Neural cell (in vitro differentiated cells): ENCODE measurements around the gene TRIM46. TPM values are rescaled to one million over a fixed set of nuclear protein-coding genes. Genes with fewer than 3 reads are reported as not detected.

Experiments used
- H2AFZ ChIP-seq: fragments of 200-600, 300-800 bp; sonication (generic), shearing (Covaris generic); 2 replicates; pipeline ENCODE4 v1.6.0; 2014; ENCODE audit warnings: low read depth, mild to moderate bottlenecking, antibody characterized with exemption, low read length, moderate library complexity
- H3F3A ChIP-seq: fragments of 200-600 bp; shearing (Covaris generic); 2 replicates; pipeline ENCODE4 v1.6.1; 2016; ENCODE audit warnings: mild to moderate bottlenecking, moderate library complexity, mixed read lengths, antibody characterized with exemption, low read length; ENCODE audit not compliant: insufficient read depth, poor library complexity, severe bottlenecking
- H3K27ac ChIP-seq: fragments of 200-600, 300-800 bp; sonication (generic), shearing (Covaris generic); 2 replicates; pipeline ENCODE4 v1.5.1; 2014; ENCODE audit warnings: mild to moderate bottlenecking, low read length, moderate library complexity
- H3K27me3 ChIP-seq: fragments of 300-800, 200-600 bp; sonication (generic), shearing (Covaris generic); 2 replicates; pipeline ENCODE4 v1.6.0; 2014; ENCODE audit warnings: mild to moderate bottlenecking, low read depth, low read length, moderate library complexity; ENCODE audit not compliant: insufficient read depth
- H3K36me3 ChIP-seq: fragments of 300-800, 200-600 bp; sonication (generic), shearing (Covaris generic); 2 replicates; pipeline ENCODE4 v1.5.1; 2014; ENCODE audit warnings: mild to moderate bottlenecking, antibody characterized with exemption, low read length, moderate library complexity; ENCODE audit not compliant: insufficient read depth
- H3K4me2 ChIP-seq: fragments of 300-800, 200-600 bp; sonication (generic), shearing (Covaris generic); 2 replicates; pipeline ENCODE4 v1.6.0; 2014; ENCODE audit warnings: mild to moderate bottlenecking, low read length
- H3K4me3 ChIP-seq: fragments of 300-800, 200-600 bp; sonication (generic), shearing (Covaris generic); 2 replicates; pipeline ENCODE4 v1.5.1; 2014; ENCODE audit warnings: mild to moderate bottlenecking, low read length, moderate library complexity
- H3K79me2 ChIP-seq: fragments of 200-600 bp; shearing (Covaris generic); replicated peaks from 2 replicates; pipeline ENCODE4 v1.6.0; 2014; ENCODE audit warnings: mild to moderate bottlenecking, low read length, moderate library complexity; ENCODE audit not compliant: insufficient read depth
- H3K9ac ChIP-seq: fragments of 300-800, 200-600 bp; sonication (generic), shearing (Covaris generic); 2 replicates; pipeline ENCODE4 v1.6.1; 2016; ENCODE audit warnings: mild to moderate bottlenecking, low read length, mixed read lengths
- H3K9me2 ChIP-seq: fragments of 200-600 bp; shearing (Covaris generic); 2 replicates; pipeline ENCODE4 v1.6.1; 2016; ENCODE audit warnings: mild to moderate bottlenecking, low read length, mixed read lengths; ENCODE audit not compliant: insufficient read depth
- H3K9me3 ChIP-seq: fragments of 200-600, 300-800 bp; sonication (generic), shearing (Covaris generic); 2 replicates; pipeline ENCODE4 v1.6.1; 2016; ENCODE audit warnings: mild to moderate bottlenecking, mixed run types, low read length, moderate library complexity, mixed read lengths
- H4K20me1 ChIP-seq: fragments of 200-600 bp; shearing (Covaris generic); 2 replicates; pipeline ENCODE4 v1.6.1; 2016; ENCODE audit warnings: mild to moderate bottlenecking, mixed run types; ENCODE audit not compliant: insufficient read depth
- CTCF ChIP-seq: fragments of 450-650 bp; IDR thresholded peaks from 2 replicates; pipeline ENCODE4 v1.5.1; 2014; ENCODE audit warnings: antibody characterized with exemption, mild to moderate bottlenecking, moderate library complexity; ENCODE audit not compliant: poor library complexity, severe bottlenecking
- EP300 ChIP-seq: fragments of 450-650 bp; conservative IDR thresholded peaks from 2 replicates; pipeline ENCODE4 v1.6.1; 2014; ENCODE audit warnings: antibody characterized with exemption, mild to moderate bottlenecking, moderate library complexity; ENCODE audit not compliant: poor library complexity, severe bottlenecking
- EZH2 ChIP-seq: fragments of 200-600, 300-800 bp; shearing (Covaris generic), sonication (generic); IDR thresholded peaks from 2 replicates; pipeline ENCODE4 v1.6.1; 2014; ENCODE audit warnings: antibody characterized with exemption, low read length, borderline replicate concordance, mild to moderate bottlenecking; ENCODE audit not compliant: insufficient read depth, poor library complexity, severe bottlenecking
- MXI1 ChIP-seq: fragments of 450-650 bp; conservative IDR thresholded peaks from 2 replicates; pipeline ENCODE4 v1.6.1; 2014; ENCODE audit warnings: antibody characterized with exemption, mild to moderate bottlenecking; ENCODE audit not compliant: poor library complexity, severe bottlenecking
- POLR2AphosphoS5 ChIP-seq: IDR thresholded peaks from 2 replicates; pipeline ENCODE4 v1.6.1; 2012
- RAD21 ChIP-seq: fragments of 450-650 bp; conservative IDR thresholded peaks from 2 replicates; pipeline ENCODE4 v1.6.1; 2014; ENCODE audit warnings: antibody characterized with exemption, mild to moderate bottlenecking, moderate library complexity
- REST ChIP-seq: IDR thresholded peaks from 2 replicates; pipeline ENCODE4 v1.6.1; 2012; ENCODE audit warnings: borderline replicate concordance
- SMC3 ChIP-seq: fragments of 450-650 bp; conservative IDR thresholded peaks from 2 replicates; pipeline ENCODE4 v1.6.1; 2014; ENCODE audit warnings: antibody characterized with exemption, mild to moderate bottlenecking, moderate library complexity; ENCODE audit not compliant: poor library complexity
- TAF1 ChIP-seq: IDR thresholded peaks from 2 replicates; pipeline ENCODE4 v1.6.1; 2012; ENCODE audit warnings: low read depth
- polyA plus RNA-seq: library from polyadenylated mRNA; depleted of rRNA; stranded (reverse); fragments of >200 nt; gene quantifications from 2 replicates; pipeline ENCODE4 v1.2.3, GENCODE V29; 2014

Gene TRIM46
- polyA plus RNA-seq, 1 donor from 2014 or later: 31.5 TPM

- H3K4me3 ChIP-seq: peak overlapping the region; percentile 93
- H3K36me3 ChIP-seq: peaks cover 3% of the 10 kb centered on the region
- H4K20me1 ChIP-seq: no peaks in the 10 kb centered on the region
- peak overlapping the region; percentile 99 for H3K27ac ChIP-seq
- peaks cover 36% of the 10 kb centered on the region for H3K79me2 ChIP-seq
- H3K4me2 ChIP-seq: peak overlapping the region; percentile 63
- H3K27me3 ChIP-seq: no peaks in the 10 kb centered on the region
- peak overlapping the region; percentile 100 for H3K9ac ChIP-seq
- no peaks in the 10 kb centered on the region for H3K9me3 ChIP-seq
- peak overlapping the region; percentile 85 for H2AFZ ChIP-seq
- peaks cover 5% of the 10 kb centered on the region for H3F3A ChIP-seq
- TF ChIP-seq SMC3: no peak
- no peak for TF ChIP-seq TAF1
- H3K9me2 ChIP-seq: no peaks in the 10 kb centered on the region
Observed at GRCh38 chr1:155171836-155172731, 1.6 kb upstream of the TRIM46 start.

- peak; percentile 68 for TF ChIP-seq RAD21
- TF ChIP-seq EZH2: no peak
- peak; percentile 91 for TF ChIP-seq POLR2AphosphoS5
- peak; percentile 27 for TF ChIP-seq MXI1
- peak; percentile 89 for TF ChIP-seq TAF1
- peak; percentile 65 for TF ChIP-seq SMC3
- peak; percentile 99 for TF ChIP-seq CTCF
- TF ChIP-seq EP300: peak; percentile 14
- TF ChIP-seq REST: peak; percentile 85
- peak within 1 kb of the TSS; percentile 91 for H3K4me2 ChIP-seq
- peak within 1 kb of the TSS; percentile 100 for H3K9ac ChIP-seq
- peaks cover 5% of the 10 kb centered on the region for H3F3A ChIP-seq
- H2AFZ ChIP-seq: peak within 1 kb of the TSS; percentile 85
- peaks cover 37% of the 10 kb centered on the region for H3K79me2 ChIP-seq
- peak within 1 kb of the TSS; percentile 99 for H3K27ac ChIP-seq
- peaks cover 12% of the 10 kb centered on the region for H3K36me3 ChIP-seq
- no peaks in the 10 kb centered on the region for H4K20me1 ChIP-seq
- no peaks in the 10 kb centered on the region for H3K27me3 ChIP-seq
- peak within 1 kb of the TSS; percentile 93 for H3K4me3 ChIP-seq
- H3K9me2 ChIP-seq: no peaks in the 10 kb centered on the region
- no peaks in the 10 kb centered on the region for H3K9me3 ChIP-seq
Observed at GRCh38 chr1:155172732-155173477, 744 bp upstream of the TRIM46 start, which contains the start of gene KRTCAP2. TSS of gene KRTCAP2 (minus strand) at chr1:155173304. CDS start at chr1:155173224, 80 bp downstream.
